CD4-positive, alpha-beta T cell (primary cell): ENCODE results near the gene RPL15. TPM values are rescaled to one million over a fixed set of nuclear protein-coding genes. Genes with fewer than 3 reads are reported as not detected.

Experiments
- ATAC-seq: fragments of 200-7000 bp; cut with Tn5 transposase; one replicate; pipeline ENCODE4 v1.10.0; 2022; ENCODE audit warnings: mild to moderate bottlenecking; ENCODE audit not compliant: poor library complexity
- CTCF ChIA-PET: fragments of 350-600 bp; sonication (Branson Sonifier 250); formaldehyde crosslinking; loops from one replicate; lab custom pipeline; 2021; ENCODE audit warnings: antibody characterized with exemption, inconsistent platforms; lab: Charles Lee
- POLR2A ChIA-PET: fragments of 350-600 bp; sonication (Branson Sonifier 250); formaldehyde crosslinking; loops from one replicate; lab custom pipeline; 2021; ENCODE audit warnings: antibody characterized with exemption, inconsistent platforms; lab: Charles Lee
- DNase-seq, 14 experiments: peaks; one replicate each; pipeline ENCODE4 v3.0.0-alpha.2; 2013 to 2020; ENCODE audit warnings: mixed read lengths in 2 of 14
- H3K27ac ChIP-seq, 2 donors: one replicate each; pipeline versions ENCODE4 v1.5.1 to v1.7.0; 2013; ENCODE audit warnings: low read length in 2 of 2, low read depth in 1 of 2, mild to moderate bottlenecking in 1 of 2
- H3K27me3 ChIP-seq, 2 experiments: 1 replicate in 1 of 2; 2 replicates in 1 of 2; pipeline versions ENCODE4 v1.6.1 to v1.7.0; 2013; ENCODE audit warnings: low read length in 2 of 2, control low read depth in 1 of 2, mild to moderate bottlenecking in 1 of 2, moderate library complexity in 1 of 2; ENCODE audit not compliant: insufficient read depth in 2 of 2, control insufficient read depth in 1 of 2
- H3K36me3 ChIP-seq: one replicate; pipeline ENCODE4 v1.6.1; 2013; ENCODE audit warnings: low read length, control low read depth; ENCODE audit not compliant: insufficient read depth
- H3K4me1 ChIP-seq: one replicate; pipeline ENCODE4 v1.6.1; 2013; ENCODE audit warnings: low read length, control low read depth; ENCODE audit not compliant: insufficient read depth
- H3K4me3 ChIP-seq: one replicate; pipeline ENCODE4 v1.5.1; 2013; ENCODE audit warnings: mild to moderate bottlenecking, low read length, moderate library complexity
- H3K9me3 ChIP-seq, 2 experiments: 1 replicate in 1 of 2; 2 replicates in 1 of 2; pipeline versions ENCODE4 v1.6.1 to v1.7.0; 2013; ENCODE audit warnings: low read length in 2 of 2, mild to moderate bottlenecking in 2 of 2, control low read depth in 1 of 2, moderate library complexity in 1 of 2; ENCODE audit not compliant: control insufficient read depth in 1 of 2, insufficient read depth in 1 of 2
- H3K27ac Mint-ChIP-seq: one replicate; pipeline ENCODE4 v1.8.0; 2020; ENCODE audit warnings: mixed read lengths
- H3K27me3 Mint-ChIP-seq: one replicate; pipeline ENCODE4 v1.8.0; 2021; ENCODE audit warnings: mixed read lengths
- H3K36me3 Mint-ChIP-seq: one replicate; pipeline ENCODE4 v1.8.0; 2021; ENCODE audit warnings: low read depth, mixed read lengths
- H3K4me1 Mint-ChIP-seq: one replicate; pipeline ENCODE4 v1.8.0; 2021; ENCODE audit warnings: low read depth, mixed read lengths
- H3K4me3 Mint-ChIP-seq: one replicate; pipeline ENCODE4 v1.8.0; 2020; ENCODE audit warnings: mild to moderate bottlenecking, mixed read lengths
- H3K9me3 Mint-ChIP-seq: one replicate; pipeline ENCODE4 v1.8.0; 2020; ENCODE audit warnings: mixed read lengths
- intact Hi-C, 2 experiments: fragments of 100-400 bp; cut with DNase I in 1 of 2; cut with micrococcal nuclease in 1 of 2; formaldehyde crosslinking; loops; one replicate each; pipeline versions ENCODE4 v1.15.1 to v1.9.0; 2023 to 2025; cut with DNase I, micrococcal nuclease
- total RNA-seq, 174 experiments: library from RNA in 2 of 174; stranded (reverse) in 2 of 174; gene quantifications; one replicate each; pipeline ENCODE4 v1.2.3 and lab custom pipeline; 2021 to 2026
- TF ChIP-seq, protein P1 (sequence below): fragments of 200-600 bp; IDR thresholded peaks from one replicate; pipeline ENCODE4 v1.8.0; 2022; ENCODE audit warnings: antibody characterized with exemption, mild to moderate bottlenecking

The RPL15 gene
- total RNA-seq, 2 experiments from 2014 or later, result 2,331 to 2,343 TPM

DNA sequence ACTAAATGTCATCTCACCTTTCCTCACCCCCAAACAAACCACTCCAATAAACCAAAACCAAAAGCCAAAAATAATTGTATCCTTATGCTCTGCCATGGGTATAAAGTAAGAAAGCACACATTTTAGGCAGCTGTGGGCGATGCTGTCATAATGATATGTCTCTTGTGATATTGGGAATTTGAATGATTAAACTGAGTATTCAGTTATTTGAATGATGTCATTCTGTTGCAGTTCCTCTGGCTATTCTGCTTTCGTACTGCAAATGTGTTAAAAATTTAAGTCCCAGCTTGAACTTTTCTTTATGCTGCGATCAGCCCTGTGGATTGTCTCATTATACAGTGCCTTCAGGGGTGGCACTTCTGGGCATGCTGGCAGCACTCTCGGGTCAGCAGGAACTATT, 17.3 kb downstream of the RPL15 start:
- Histone ChIP-seq H3K27me3 (no peaks in the 10 kb centered on the region), H3K9me3 (peaks cover 0 to 4% of the 10 kb centered on the region in 2 experiments), H3K27ac (no peak overlapping the region), H3K4me3 (no peak overlapping the region), H3K36me3 (no peaks in the 10 kb centered on the region), H3K4me1 (no peaks in the 10 kb centered on the region)
- POLR2A ChIA-PET, result interaction anchor here (2.6 kb wide), 1 partner anchor 17 kb away, joined by 10 read pairs; the partner anchor contains the start of genes NKIRAS1 and RPL15
- intact Hi-C loops, result no loop called here
- TF ChIP-seq, protein P1, sequence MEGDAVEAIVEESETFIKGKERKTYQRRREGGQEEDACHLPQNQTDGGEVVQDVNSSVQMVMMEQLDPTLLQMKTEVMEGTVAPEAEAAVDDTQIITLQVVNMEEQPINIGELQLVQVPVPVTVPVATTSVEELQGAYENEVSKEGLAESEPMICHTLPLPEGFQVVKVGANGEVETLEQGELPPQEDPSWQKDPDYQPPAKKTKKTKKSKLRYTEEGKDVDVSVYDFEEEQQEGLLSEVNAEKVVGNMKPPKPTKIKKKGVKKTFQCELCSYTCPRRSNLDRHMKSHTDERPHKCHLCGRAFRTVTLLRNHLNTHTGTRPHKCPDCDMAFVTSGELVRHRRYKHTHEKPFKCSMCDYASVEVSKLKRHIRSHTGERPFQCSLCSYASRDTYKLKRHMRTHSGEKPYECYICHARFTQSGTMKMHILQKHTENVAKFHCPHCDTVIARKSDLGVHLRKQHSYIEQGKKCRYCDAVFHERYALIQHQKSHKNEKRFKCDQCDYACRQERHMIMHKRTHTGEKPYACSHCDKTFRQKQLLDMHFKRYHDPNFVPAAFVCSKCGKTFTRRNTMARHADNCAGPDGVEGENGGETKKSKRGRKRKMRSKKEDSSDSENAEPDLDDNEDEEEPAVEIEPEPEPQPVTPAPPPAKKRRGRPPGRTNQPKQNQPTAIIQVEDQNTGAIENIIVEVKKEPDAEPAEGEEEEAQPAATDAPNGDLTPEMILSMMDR, result no peak
- Mint-ChIP-seq H3K36me3 (no peaks in the 10 kb centered on the region), H3K27me3 (no peaks in the 10 kb centered on the region), H3K27ac (no peak overlapping the region), H3K4me3 (no peak overlapping the region), H3K9me3 (no peaks in the 10 kb centered on the region), H3K4me1 (no peaks in the 10 kb centered on the region)
- no peak for ATAC-seq
- DNase-seq, result no peak
- CTCF ChIA-PET, result interaction anchor here (0.6 kb wide), 1 partner anchor 25 kb away, joined by 4 read pairs; no protein-coding TSS in a partner anchor

GRCh38 chr3:23937296-23937695, 20.4 kb downstream of the RPL15 start:
- Mint-ChIP-seq H3K4me1 (no peaks in the 10 kb centered on the region), H3K9me3 (no peaks in the 10 kb centered on the region), H3K36me3 (no peaks in the 10 kb centered on the region), H3K4me3 (no peak overlapping the region), H3K27me3 (no peaks in the 10 kb centered on the region), H3K27ac (no peak overlapping the region)
- H3K9me3 ChIP-seq, result peaks cover 0 to 4% of the 10 kb centered on the region in 2 experiments
- H3K27ac ChIP-seq, result no peak overlapping the region
- DNase-seq (no peak), ATAC-seq (no peak)
- H3K4me3 ChIP-seq, result no peak overlapping the region
- no peaks in the 10 kb centered on the region for H3K27me3 ChIP-seq
- no peaks in the 10 kb centered on the region for H3K4me1 ChIP-seq
- TF ChIP-seq, protein P1, result no peak
- POLR2A ChIA-PET, result no interaction called here
- intact Hi-C loops, result no loop called here
- CTCF ChIA-PET, result no interaction called here
- H3K36me3 ChIP-seq, result no peaks in the 10 kb centered on the region

DNA sequence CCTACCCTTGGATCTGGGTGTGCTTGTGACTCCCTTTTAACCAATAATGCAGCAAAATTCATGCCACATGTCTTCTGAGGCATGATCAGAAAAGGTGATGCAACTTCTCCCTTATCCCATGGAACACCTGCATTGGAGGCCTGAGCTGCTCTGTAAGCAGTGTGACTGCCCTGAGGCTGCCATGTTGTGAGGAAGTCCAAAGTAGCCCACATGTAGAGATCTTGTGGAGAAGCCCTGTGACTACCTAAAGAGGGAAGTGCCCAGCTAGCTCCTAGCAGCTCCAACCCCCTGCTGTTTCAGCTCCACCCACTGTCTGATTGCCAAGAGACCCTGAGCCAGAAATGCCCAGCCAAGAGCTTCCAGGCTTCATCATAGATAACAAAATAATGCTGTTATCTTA, 21.8 kb downstream of the RPL15 start:
- Mint-ChIP-seq H3K27ac (no peak overlapping the region), H3K4me1 (peaks cover 3% of the 10 kb centered on the region), H3K36me3 (no peaks in the 10 kb centered on the region), H3K4me3 (no peak overlapping the region), H3K27me3 (no peaks in the 10 kb centered on the region), H3K9me3 (no peaks in the 10 kb centered on the region)
- no peak overlapping the region for H3K4me3 ChIP-seq
- intact Hi-C loops, result no loop called here
- no peak for ATAC-seq
- no peak overlapping the region for H3K27ac ChIP-seq
- TF ChIP-seq, protein P1, result no peak
- no peaks in the 10 kb centered on the region for H3K4me1 ChIP-seq
- ChIA-PET POLR2A (interaction anchor here (3.3 kb wide), 1 partner anchor 22 kb away, joined by 17 read pairs; the partner anchor contains the start of genes NKIRAS1 and RPL15), CTCF (no interaction called here)
- H3K36me3 ChIP-seq, result no peaks in the 10 kb centered on the region
- no peaks in the 10 kb centered on the region for H3K27me3 ChIP-seq
- peaks cover 0 to 4% of the 10 kb centered on the region in 2 experiments for H3K9me3 ChIP-seq
- no peak for DNase-seq
